HepG2 (cell line): ENCODE data around the gene TRABD.

Source experiments
- CHD2 ChIP-seq: IDR thresholded peaks from 2 replicates; pipeline ENCODE4 v1.6.1; 2011; ENCODE audit warnings: low read depth, low read length, improper control_type of control experiment
- PAWR ChIP-seq: sonication (generic); formaldehyde crosslinking; IDR thresholded peaks from 2 replicates; pipeline ENCODE4 v1.4.0; 2020; ENCODE audit warnings: missing genetic modification reagents, mild to moderate bottlenecking, borderline replicate concordance
- ZNF20 ChIP-seq: sonication (generic); formaldehyde crosslinking; IDR thresholded peaks from 2 replicates; pipeline ENCODE4 v1.4.0; 2020; ENCODE audit warnings: mild to moderate bottlenecking, moderate library complexity, missing genetic modification reagents
- ZNF263 ChIP-seq: sonication (generic); formaldehyde crosslinking; IDR thresholded peaks from 2 replicates; pipeline ENCODE4 v1.4.0; 2020; ENCODE audit warnings: missing genetic modification reagents
- TF ChIP-seq, protein P1 (sequence below), 2 experiments: sonication (generic) in 1 of 2; formaldehyde crosslinking in 1 of 2; IDR thresholded peaks; 2 replicates each; pipeline versions ENCODE4 v1.5.1 to v1.6.1; 2011 to 2020; ENCODE audit warnings: borderline replicate concordance in 1 of 2, low read depth in 1 of 2, low read length in 1 of 2, mild to moderate bottlenecking in 1 of 2, missing genetic modification reagents in 1 of 2, moderate library complexity in 1 of 2
- TF ChIP-seq, protein P2 (sequence below): sonication (generic); formaldehyde crosslinking; IDR thresholded peaks from 2 replicates; pipeline ENCODE4 v1.5.0; 2020; ENCODE audit warnings: mild to moderate bottlenecking, missing genetic modification reagents, moderate library complexity

DNA sequence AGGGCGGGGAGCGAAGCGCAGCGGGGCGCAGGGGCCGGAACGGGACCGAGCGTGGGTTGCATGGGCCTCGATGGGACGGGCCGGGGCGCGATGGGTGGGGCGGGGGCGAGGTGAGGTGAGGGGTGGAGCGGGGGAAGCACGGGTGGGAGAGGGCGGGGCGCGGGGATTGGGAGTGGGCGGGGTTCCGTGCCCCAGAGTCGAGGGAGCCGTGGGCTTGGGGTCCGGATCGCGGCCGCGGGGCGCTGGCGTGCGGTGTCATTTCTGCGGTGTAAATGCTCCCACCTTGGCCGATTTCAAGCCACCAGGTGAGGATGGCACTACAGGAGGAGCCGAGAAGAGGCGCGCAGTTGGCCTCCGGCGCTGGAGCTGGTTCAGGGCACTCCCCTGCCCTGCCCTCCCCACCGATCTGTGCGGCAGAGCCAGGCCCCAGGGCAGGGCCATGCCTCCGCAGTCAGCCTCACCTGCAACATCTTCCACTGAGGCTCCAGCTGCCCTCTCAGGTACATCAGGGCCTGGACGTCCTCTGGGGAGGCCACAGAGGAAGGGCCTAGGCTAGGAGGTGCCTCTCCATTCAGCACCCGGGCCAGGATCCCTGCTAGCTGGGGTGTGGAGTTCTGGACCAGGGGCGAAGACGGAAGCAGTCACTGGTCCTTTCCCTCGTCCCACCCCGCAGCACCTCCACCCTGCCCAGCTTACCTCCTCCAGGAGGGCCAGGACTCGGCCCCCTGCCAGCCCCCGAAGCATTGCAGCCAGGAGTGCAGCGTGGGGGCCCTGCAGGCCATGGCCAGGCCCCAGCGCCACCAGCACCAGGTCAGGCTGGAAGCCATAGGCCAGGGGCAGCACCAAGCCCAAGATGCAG is 59.7 kb downstream of the TRABD start:
- no peak for TF ChIP-seq PAWR
- TF ChIP-seq CHD2, result no peak
- TF ChIP-seq ZNF20, result no peak
- TF ChIP-seq ZNF263 (CRISPR knock-in tag), result no peak
- TF ChIP-seq, protein P1, sequence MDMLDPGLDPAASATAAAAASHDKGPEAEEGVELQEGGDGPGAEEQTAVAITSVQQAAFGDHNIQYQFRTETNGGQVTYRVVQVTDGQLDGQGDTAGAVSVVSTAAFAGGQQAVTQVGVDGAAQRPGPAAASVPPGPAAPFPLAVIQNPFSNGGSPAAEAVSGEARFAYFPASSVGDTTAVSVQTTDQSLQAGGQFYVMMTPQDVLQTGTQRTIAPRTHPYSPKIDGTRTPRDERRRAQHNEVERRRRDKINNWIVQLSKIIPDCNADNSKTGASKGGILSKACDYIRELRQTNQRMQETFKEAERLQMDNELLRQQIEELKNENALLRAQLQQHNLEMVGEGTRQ (IDR thresholded peaks at IDR 0.05; ENCODE audit: low read depth, low read length), result no peak
- TF ChIP-seq, protein P1 (CRISPR knock-in tag; IDR thresholded peaks at IDR 0.05; ENCODE audit: borderline replicate concordance), result no peak
- TF ChIP-seq, protein P2, sequence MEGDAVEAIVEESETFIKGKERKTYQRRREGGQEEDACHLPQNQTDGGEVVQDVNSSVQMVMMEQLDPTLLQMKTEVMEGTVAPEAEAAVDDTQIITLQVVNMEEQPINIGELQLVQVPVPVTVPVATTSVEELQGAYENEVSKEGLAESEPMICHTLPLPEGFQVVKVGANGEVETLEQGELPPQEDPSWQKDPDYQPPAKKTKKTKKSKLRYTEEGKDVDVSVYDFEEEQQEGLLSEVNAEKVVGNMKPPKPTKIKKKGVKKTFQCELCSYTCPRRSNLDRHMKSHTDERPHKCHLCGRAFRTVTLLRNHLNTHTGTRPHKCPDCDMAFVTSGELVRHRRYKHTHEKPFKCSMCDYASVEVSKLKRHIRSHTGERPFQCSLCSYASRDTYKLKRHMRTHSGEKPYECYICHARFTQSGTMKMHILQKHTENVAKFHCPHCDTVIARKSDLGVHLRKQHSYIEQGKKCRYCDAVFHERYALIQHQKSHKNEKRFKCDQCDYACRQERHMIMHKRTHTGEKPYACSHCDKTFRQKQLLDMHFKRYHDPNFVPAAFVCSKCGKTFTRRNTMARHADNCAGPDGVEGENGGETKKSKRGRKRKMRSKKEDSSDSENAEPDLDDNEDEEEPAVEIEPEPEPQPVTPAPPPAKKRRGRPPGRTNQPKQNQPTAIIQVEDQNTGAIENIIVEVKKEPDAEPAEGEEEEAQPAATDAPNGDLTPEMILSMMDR (CRISPR knock-in tag), result no peak
